GM19324 (cell line): ENCODE measurements around the gene TM9SF3.

ENCODE experiments used
- ATAC-seq: cut with Tn5 transposase; IDR thresholded peaks from one replicate; pipeline ENCODE4 v1.9.1; 2021; ENCODE audit warnings: mild to moderate bottlenecking, moderate library complexity; ENCODE audit not compliant: unreplicated experiment, low FRiP score

Gene TM9SF3

GRCh38 chr10:96513305-96513697 is 73.5 kb downstream of the TM9SF3 start:
- peak; percentile 44 for ATAC-seq

- ATAC-seq = no peak
These were observed 74.1 kb downstream of the TM9SF3 start for GRCh38 chr10:96512524-96513304.

- no peak for ATAC-seq
These were observed 75.5 kb downstream of the TM9SF3 start for GRCh38 chr10:96511044-96511945.

- no peak for ATAC-seq
These were observed 77.7 kb downstream of the TM9SF3 start for GRCh38 chr10:96509017-96509641.

GRCh38 chr10:96507044-96507443 is 79.8 kb downstream of the TM9SF3 start:
- no peak for ATAC-seq

GRCh38 chr10:96505150-96506136 is 81.4 kb downstream of the TM9SF3 start:
- ATAC-seq = no peak

- ATAC-seq = no peak
These were observed 84.1 kb downstream of the TM9SF3 start for GRCh38 chr10:96502561-96503282.

GRCh38 chr10:96501985-96502384 is 84.8 kb downstream of the TM9SF3 start:
- no peak for ATAC-seq

GRCh38 chr10:96500519-96500918 is 86.3 kb downstream of the TM9SF3 start:
- no peak for ATAC-seq

GRCh38 chr10:96500050-96500449 is 86.8 kb downstream of the TM9SF3 start:
- ATAC-seq = no peak

GRCh38 chr10:96497391-96497790 is 89.4 kb downstream of the TM9SF3 start:
- ATAC-seq = no peak

- no peak for ATAC-seq
These were observed 90.4 kb downstream of the TM9SF3 start for GRCh38 chr10:96496281-96496925.

- no peak for ATAC-seq
These were observed 91.3 kb downstream of the TM9SF3 start for GRCh38 chr10:96495544-96495943.

- no peak for ATAC-seq
These were observed 92.1 kb downstream of the TM9SF3 start for GRCh38 chr10:96494694-96495093.

GRCh38 chr10:96493871-96494525 is 92.8 kb downstream of the TM9SF3 start:
- ATAC-seq = no peak

GRCh38 chr10:96493254-96493653 is 93.6 kb downstream of the TM9SF3 start:
- ATAC-seq = no peak

- ATAC-seq = no peak
These were observed 95.5 kb downstream of the TM9SF3 start for GRCh38 chr10:96491303-96491702.
